ENCODE measurements around the gene PCSK2. TPM values are rescaled to one million over a fixed set of nuclear protein-coding genes. Genes with fewer than 3 reads are reported as not detected.

The PCSK2 gene
- total and polyA plus RNA-seq, 5 donors from 2014 or later, result not detected

- peaks cover 4% of the 10 kb centered on the region for H3K27me3 Mint-ChIP-seq
- H3K9me3 ChIP-seq (ENCODE audit: control insufficient read depth in 2 of 2, low read length in 2 of 2), result no peaks in the 10 kb centered on the region
- H3K27ac Mint-ChIP-seq, result no peak overlapping the region
- H3K27ac ChIP-seq (ENCODE audit: insufficient read depth, low read length, poor library complexity, severe bottlenecking), result no peak overlapping the region
- DNase-seq (no peak), ATAC-seq (ENCODE audit: low read depth in 2 of 2) (no peak)
- no peaks in the 10 kb centered on the region for H3K36me3 ChIP-seq (ENCODE audit: control insufficient read depth, insufficient read depth, low read length)
- H3K4me3 Mint-ChIP-seq, result no peak overlapping the region
- no peaks in the 10 kb centered on the region for H3K4me1 ChIP-seq (ENCODE audit: control insufficient read depth, insufficient read depth, low read length, poor library complexity, severe bottlenecking)
- H3K4me1 Mint-ChIP-seq, result no peaks in the 10 kb centered on the region
- no peaks in the 10 kb centered on the region for H3K36me3 Mint-ChIP-seq
- H3K27me3 ChIP-seq (ENCODE audit: control insufficient read depth, insufficient read depth, low read length), result peaks cover 4% of the 10 kb centered on the region
- no peak overlapping the region for H3K4me3 ChIP-seq (ENCODE audit: low read depth, low read length)
- no peaks in the 10 kb centered on the region for H3K9me3 Mint-ChIP-seq
Observed at GRCh38 chr20:17406051-17406590, 179.3 kb downstream of the PCSK2 start.

GRCh38 chr20:17407550-17407949, 180.7 kb downstream of the PCSK2 start:
- Mint-ChIP-seq H3K36me3 (no peaks in the 10 kb centered on the region), H3K27me3 (peaks cover 4% of the 10 kb centered on the region)
- H3K27ac ChIP-seq (ENCODE audit: insufficient read depth, low read length, poor library complexity, severe bottlenecking), result no peak overlapping the region

DNA sequence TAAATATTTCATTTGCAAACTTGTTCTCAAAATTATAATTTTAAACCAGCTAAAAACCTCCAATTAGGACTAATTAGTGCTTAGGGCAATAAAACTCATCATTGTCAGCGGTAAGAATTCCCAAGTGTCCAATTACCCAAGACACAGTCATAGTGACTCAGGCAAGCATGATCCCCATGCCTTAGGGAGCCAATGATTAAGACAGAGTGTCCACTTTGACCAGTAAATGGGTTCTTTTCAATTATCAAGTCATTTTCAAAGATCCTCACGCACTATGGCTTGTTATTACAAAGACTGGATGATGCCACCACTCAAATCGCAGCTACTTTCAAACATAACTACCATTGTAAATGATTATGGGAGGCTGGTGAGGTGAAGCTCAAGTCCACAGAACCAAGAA, 190.4 kb downstream of the PCSK2 start:
- Mint-ChIP-seq H3K4me1 (no peaks in the 10 kb centered on the region), H3K27me3 (peaks cover 8% of the 10 kb centered on the region), H3K9me3 (peaks cover 1 to 16% (median 3%) of the 10 kb centered on the region in 7 donors), H3K27ac (no peak overlapping the region), H3K36me3 (no peaks in the 10 kb centered on the region), H3K4me3 (no peak overlapping the region)
- Histone ChIP-seq H3K27me3 (ENCODE audit: control insufficient read depth, insufficient read depth, low read length) (peaks cover 2% of the 10 kb centered on the region), H3K27ac (ENCODE audit: insufficient read depth, low read length, poor library complexity, severe bottlenecking) (no peak overlapping the region), H3K4me3 (ENCODE audit: low read depth, low read length) (no peak overlapping the region), H3K36me3 (ENCODE audit: control insufficient read depth, insufficient read depth, low read length) (no peaks in the 10 kb centered on the region), H3K9me3 (ENCODE audit: control insufficient read depth in 2 of 2, low read length in 2 of 2) (no peaks in the 10 kb centered on the region), H3K4me1 (ENCODE audit: control insufficient read depth, insufficient read depth, low read length, poor library complexity, severe bottlenecking) (no peaks in the 10 kb centered on the region)
- DNase-seq, result no peak
- ATAC-seq (ENCODE audit: low read depth in 2 of 2), result no peak

More at GRCh38 chr20:17407550-17407949, 180.7 kb downstream of the PCSK2 start:
- Histone ChIP-seq H3K27me3 (ENCODE audit: control insufficient read depth, insufficient read depth, low read length) (peaks cover 4% of the 10 kb centered on the region), H3K4me1 (ENCODE audit: control insufficient read depth, insufficient read depth, low read length, poor library complexity, severe bottlenecking) (no peaks in the 10 kb centered on the region), H3K4me3 (ENCODE audit: low read depth, low read length) (no peak overlapping the region), H3K36me3 (ENCODE audit: control insufficient read depth, insufficient read depth, low read length) (no peaks in the 10 kb centered on the region), H3K9me3 (ENCODE audit: control insufficient read depth in 2 of 2, low read length in 2 of 2) (no peaks in the 10 kb centered on the region)
- ATAC-seq (ENCODE audit: low read depth in 2 of 2) (no peak), DNase-seq (no peak)
- Mint-ChIP-seq H3K27ac (no peak overlapping the region), H3K9me3 (peaks cover 0 to 5% (median 0%) of the 10 kb centered on the region in 7 donors), H3K4me3 (no peak overlapping the region), H3K4me1 (no peaks in the 10 kb centered on the region)

DNA sequence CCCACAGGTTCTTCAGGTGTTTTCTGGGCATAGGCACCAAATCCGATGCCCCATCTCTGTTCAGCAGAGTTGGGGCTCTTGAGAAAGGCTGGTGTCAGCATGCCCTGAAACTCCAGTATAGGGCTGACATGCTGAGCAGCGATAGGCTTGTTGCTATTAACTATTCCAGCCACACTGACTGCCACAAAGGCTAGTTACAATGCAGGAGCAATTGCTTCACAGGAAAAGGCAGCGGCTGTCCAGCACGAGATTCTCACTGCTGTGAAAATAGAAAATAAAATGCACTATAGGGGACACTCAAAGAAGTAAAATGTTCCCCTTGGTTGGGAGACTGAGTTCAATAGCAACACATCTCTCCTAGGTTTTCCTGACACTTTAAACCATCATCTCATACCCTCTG, 191.9 kb downstream of the PCSK2 start:
- Mint-ChIP-seq H3K27me3 (peaks cover 13% of the 10 kb centered on the region), H3K4me3 (no peak overlapping the region), H3K27ac (no peak overlapping the region), H3K36me3 (no peaks in the 10 kb centered on the region), H3K4me1 (no peaks in the 10 kb centered on the region), H3K9me3 (peaks cover 0 to 11% (median 3%) of the 10 kb centered on the region in 7 donors)
- ATAC-seq (ENCODE audit: low read depth in 2 of 2), result no peak
- Histone ChIP-seq H3K4me3 (ENCODE audit: low read depth, low read length) (no peak overlapping the region), H3K9me3 (ENCODE audit: control insufficient read depth in 2 of 2, low read length in 2 of 2) (no peaks in the 10 kb centered on the region), H3K27me3 (ENCODE audit: control insufficient read depth, insufficient read depth, low read length) (peaks cover 2% of the 10 kb centered on the region), H3K27ac (ENCODE audit: insufficient read depth, low read length, poor library complexity, severe bottlenecking) (no peak overlapping the region), H3K36me3 (ENCODE audit: control insufficient read depth, insufficient read depth, low read length) (no peaks in the 10 kb centered on the region), H3K4me1 (ENCODE audit: control insufficient read depth, insufficient read depth, low read length, poor library complexity, severe bottlenecking) (no peaks in the 10 kb centered on the region)
- no peak for DNase-seq

- Mint-ChIP-seq H3K27ac (no peak overlapping the region), H3K36me3 (no peaks in the 10 kb centered on the region), H3K4me1 (no peaks in the 10 kb centered on the region), H3K9me3 (peaks cover 0 to 11% (median 2%) of the 10 kb centered on the region in 7 donors), H3K27me3 (peaks cover 13% of the 10 kb centered on the region), H3K4me3 (no peak overlapping the region)
- no peaks in the 10 kb centered on the region for H3K9me3 ChIP-seq (ENCODE audit: control insufficient read depth in 2 of 2, low read length in 2 of 2)
- H3K27ac ChIP-seq (ENCODE audit: insufficient read depth, low read length, poor library complexity, severe bottlenecking), result no peak overlapping the region
- H3K27me3 ChIP-seq (ENCODE audit: control insufficient read depth, insufficient read depth, low read length), result peaks cover 2% of the 10 kb centered on the region
- ATAC-seq (ENCODE audit: low read depth in 2 of 2) (no peak), DNase-seq (no peak)
- H3K4me1 ChIP-seq (ENCODE audit: control insufficient read depth, insufficient read depth, low read length, poor library complexity, severe bottlenecking), result no peaks in the 10 kb centered on the region
- no peak overlapping the region for H3K4me3 ChIP-seq (ENCODE audit: low read depth, low read length)
- no peaks in the 10 kb centered on the region for H3K36me3 ChIP-seq (ENCODE audit: control insufficient read depth, insufficient read depth, low read length)
Observed at GRCh38 chr20:17419479-17420041, 192.7 kb downstream of the PCSK2 start.

DNA sequence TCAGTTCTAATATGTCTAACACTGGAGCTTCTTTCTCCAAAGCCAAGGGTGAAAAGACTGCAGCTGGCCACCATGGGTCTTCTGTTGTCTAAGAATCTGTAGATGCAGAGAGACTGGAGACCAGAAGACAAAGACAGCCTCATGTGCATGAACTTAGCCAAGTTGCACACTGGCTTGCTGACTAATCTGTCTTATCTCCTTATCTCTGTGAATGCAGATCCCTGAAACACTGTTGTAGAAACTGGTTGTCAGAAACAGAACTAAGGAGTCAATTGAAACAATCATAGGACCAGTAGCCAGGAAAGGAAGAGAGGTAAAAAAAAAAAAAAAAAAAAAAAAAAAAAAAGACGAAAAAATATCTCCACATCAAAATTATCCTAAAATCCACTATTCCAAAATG, 194.7 kb downstream of the PCSK2 start:
- H3K27ac ChIP-seq (ENCODE audit: insufficient read depth, low read length, poor library complexity, severe bottlenecking), result no peak overlapping the region
- H3K27me3 Mint-ChIP-seq, result peaks cover 13% of the 10 kb centered on the region
- H3K4me1 Mint-ChIP-seq, result no peaks in the 10 kb centered on the region
- H3K36me3 Mint-ChIP-seq, result no peaks in the 10 kb centered on the region
- H3K27ac Mint-ChIP-seq, result no peak overlapping the region
- no peak for ATAC-seq (ENCODE audit: low read depth in 2 of 2)
- H3K9me3 ChIP-seq (ENCODE audit: control insufficient read depth in 2 of 2, low read length in 2 of 2), result no peaks in the 10 kb centered on the region
- H3K36me3 ChIP-seq (ENCODE audit: control insufficient read depth, insufficient read depth, low read length), result no peaks in the 10 kb centered on the region
- H3K9me3 Mint-ChIP-seq, result peaks cover 0 to 2% (median 0%) of the 10 kb centered on the region in 7 donors
- no peaks in the 10 kb centered on the region for H3K4me1 ChIP-seq (ENCODE audit: control insufficient read depth, insufficient read depth, low read length, poor library complexity, severe bottlenecking)
- no peak for DNase-seq
- H3K27me3 ChIP-seq (ENCODE audit: control insufficient read depth, insufficient read depth, low read length), result peaks cover 2% of the 10 kb centered on the region
- H3K4me3 ChIP-seq (ENCODE audit: low read depth, low read length), result no peak overlapping the region
- H3K4me3 Mint-ChIP-seq, result no peak overlapping the region

DNA sequence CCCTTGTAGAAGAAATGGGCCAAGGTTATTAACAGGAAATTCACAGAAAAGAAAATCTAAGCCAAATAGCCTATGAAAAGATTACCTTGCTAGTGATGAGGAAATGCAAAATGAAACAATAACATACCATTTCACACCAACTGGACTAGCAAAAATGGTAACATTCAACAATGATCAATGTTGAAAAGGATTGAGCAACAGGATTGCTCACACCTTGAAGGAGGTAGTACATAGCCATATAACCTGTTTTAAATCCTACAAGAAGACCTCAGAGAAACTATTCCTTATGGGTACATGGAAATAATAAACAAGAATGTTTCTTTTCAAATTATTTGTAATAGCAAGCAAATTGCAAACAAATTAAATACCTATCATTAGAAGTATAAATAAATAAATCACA, 196.9 kb downstream of the PCSK2 start:
- DNase-seq, result no peak
- ATAC-seq (ENCODE audit: low read depth in 2 of 2), result no peak
- Histone ChIP-seq H3K27ac (ENCODE audit: insufficient read depth, low read length, poor library complexity, severe bottlenecking) (no peak overlapping the region), H3K27me3 (ENCODE audit: control insufficient read depth, insufficient read depth, low read length) (peaks cover 2% of the 10 kb centered on the region), H3K4me1 (ENCODE audit: control insufficient read depth, insufficient read depth, low read length, poor library complexity, severe bottlenecking) (no peaks in the 10 kb centered on the region), H3K9me3 (ENCODE audit: control insufficient read depth in 2 of 2, low read length in 2 of 2) (no peaks in the 10 kb centered on the region), H3K4me3 (ENCODE audit: low read depth, low read length) (no peak overlapping the region), H3K36me3 (ENCODE audit: control insufficient read depth, insufficient read depth, low read length) (no peaks in the 10 kb centered on the region)
- Mint-ChIP-seq H3K9me3 (peaks cover 0 to 2% (median 0%) of the 10 kb centered on the region in 7 donors), H3K36me3 (no peaks in the 10 kb centered on the region), H3K4me1 (no peaks in the 10 kb centered on the region), H3K4me3 (no peak overlapping the region), H3K27me3 (peaks cover 7% of the 10 kb centered on the region), H3K27ac (no peak overlapping the region)

GRCh38 chr20:17427638-17428037, 200.8 kb downstream of the PCSK2 start:
- no peak for ATAC-seq (ENCODE audit: low read depth in 2 of 2)
- H3K27ac ChIP-seq (ENCODE audit: insufficient read depth, low read length, poor library complexity, severe bottlenecking), result no peak overlapping the region
- no peaks in the 10 kb centered on the region for H3K36me3 ChIP-seq (ENCODE audit: control insufficient read depth, insufficient read depth, low read length)
- Mint-ChIP-seq H3K36me3 (no peaks in the 10 kb centered on the region), H3K27ac (no peak overlapping the region), H3K27me3 (peaks cover 6% of the 10 kb centered on the region), H3K4me1 (no peaks in the 10 kb centered on the region), H3K4me3 (no peak overlapping the region), H3K9me3 (peaks cover 0 to under 1% (median 0%) of the 10 kb centered on the region in 7 donors)
- no peak for DNase-seq
- no peaks in the 10 kb centered on the region for H3K27me3 ChIP-seq (ENCODE audit: control insufficient read depth, insufficient read depth, low read length)
- H3K4me3 ChIP-seq (ENCODE audit: low read depth, low read length), result no peak overlapping the region
- H3K9me3 ChIP-seq (ENCODE audit: control insufficient read depth in 2 of 2, low read length in 2 of 2), result no peaks in the 10 kb centered on the region
- no peaks in the 10 kb centered on the region for H3K4me1 ChIP-seq (ENCODE audit: control insufficient read depth, insufficient read depth, low read length, poor library complexity, severe bottlenecking)
